Measurements from ENCODE around the gene FNDC5. TPM values are rescaled to one million over a fixed set of nuclear protein-coding genes. Genes with fewer than 3 reads are reported as not detected.

The FNDC5 gene
- total and polyA plus RNA-seq, 2 of the 13 experiments (the other 11 are each of a cell fraction or from before 2014, with no cell fraction given), result 1.4 to 3.1 TPM

DNA sequence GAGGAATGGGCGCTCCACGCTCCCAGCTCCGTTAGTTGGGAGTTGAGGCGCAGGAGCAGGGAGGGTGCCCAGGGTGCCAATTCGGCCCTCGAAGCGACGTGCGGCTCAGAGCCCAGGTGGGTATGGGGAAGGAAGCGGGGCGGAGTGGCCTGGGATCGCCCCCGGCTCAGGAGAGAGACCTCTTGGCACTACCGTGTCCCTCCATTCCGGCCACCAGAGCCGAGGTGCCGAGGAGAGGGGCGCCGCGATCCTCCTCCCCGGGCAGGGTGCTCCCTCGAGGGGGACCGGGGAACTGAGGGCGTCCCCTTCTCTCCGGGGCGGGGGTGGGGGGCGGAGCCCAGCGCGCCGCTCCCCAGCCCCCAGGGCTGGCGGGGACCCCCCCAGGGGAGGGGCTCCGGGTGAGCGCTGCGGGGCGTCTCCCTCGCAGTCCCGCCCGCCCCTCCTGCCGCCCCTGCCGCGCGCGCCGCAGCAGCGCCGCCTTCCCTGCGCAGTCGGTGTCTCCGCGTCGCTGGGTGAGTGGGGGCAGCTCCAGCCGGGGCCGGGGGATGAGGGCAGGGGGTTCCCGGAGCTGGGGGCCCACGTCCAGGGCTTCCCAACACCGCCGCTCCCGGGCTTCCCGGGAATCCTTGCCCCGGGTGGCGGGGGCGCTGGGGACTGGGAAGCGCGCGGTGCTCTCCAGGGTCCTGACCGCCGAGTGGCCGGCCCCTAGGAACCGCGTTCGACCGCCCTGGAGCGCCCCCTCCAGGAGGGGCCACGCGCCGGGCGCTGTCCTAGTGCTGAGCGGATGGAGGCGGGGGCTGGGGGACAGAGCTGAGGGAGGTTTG, 15.5 kb upstream of the FNDC5 start, which contains the start of gene HPCA (continued):
- peak; percentile 94; the same call in 1 of the 2 replicates for TF ChIP-seq ZBTB39 (CRISPR knock-in tag; IDR thresholded peaks at IDR 0.05)
- TF ChIP-seq MLXIP (CRISPR knock-in tag; IDR thresholded peaks at IDR 0.05; ENCODE audit: borderline replicate concordance), result peak; percentile 93
- peak; percentile 98 for TF ChIP-seq ZNF766 (CRISPR knock-in tag; IDR thresholded peaks at IDR 0.05; ENCODE audit: borderline replicate concordance)
- TF ChIP-seq ZNF510 (CRISPR knock-in tag; IDR thresholded peaks at IDR 0.05; ENCODE audit: low read depth), result peak; percentile 87; the same call in 1 of the 2 replicates
- TF ChIP-seq NAIF1 (CRISPR knock-in tag; IDR thresholded peaks at IDR 0.05; ENCODE audit: borderline replicate concordance), result peak; percentile 89; the same call in 1 of the 2 replicates
- no peak for TF ChIP-seq ZNF382 (CRISPR knock-in tag; IDR thresholded peaks at IDR 0.05; ENCODE audit: borderline replicate concordance)
- TF ChIP-seq EP300 (IDR thresholded peaks at IDR 0.05; ENCODE audit: low read depth in 2 of 2, low read length in 2 of 2), result no peak
- TF ChIP-seq EP300 (CRISPR knock-in tag; IDR thresholded peaks at IDR 0.05; ENCODE audit: borderline replicate concordance), result peak; percentile 58; the same call in 1 of the 2 replicates
- TF ChIP-seq ZFYVE20 (CRISPR knock-in tag; IDR thresholded peaks at IDR 0.05; ENCODE audit: borderline replicate concordance, low read depth), result peak; percentile 97
- no peak for TF ChIP-seq POLR2G (IDR thresholded peaks at IDR 0.05; ENCODE audit: low read depth, low read length)
- TF ChIP-seq SKI (IDR thresholded peaks at IDR 0.05; ENCODE audit: partially characterized antibody), result no peak
- TF ChIP-seq ZNF83 (CRISPR knock-in tag; IDR thresholded peaks at IDR 0.05; ENCODE audit: borderline replicate concordance), result peak; percentile 98
- TF ChIP-seq ERF (CRISPR knock-in tag; IDR thresholded peaks at IDR 0.05), result peak; percentile 99
- TF ChIP-seq BCL3 (CRISPR knock-in tag; IDR thresholded peaks at IDR 0.05), result peak; percentile 95
- TF ChIP-seq ZNF335 (CRISPR knock-in tag; IDR thresholded peaks at IDR 0.05), result peak; percentile 94
- peak; percentile 98 for TF ChIP-seq ZSCAN12 (CRISPR knock-in tag; IDR thresholded peaks at IDR 0.05)
- peak; percentile 78 for TF ChIP-seq HOXA3 (CRISPR knock-in tag; IDR thresholded peaks at IDR 0.05)
- TF ChIP-seq BHLHE40 (IDR thresholded peaks at IDR 0.05; ENCODE audit: low read length), result no peak
- peak; percentile 96 for TF ChIP-seq MXD4 (CRISPR knock-in tag; IDR thresholded peaks at IDR 0.05)
- TF ChIP-seq AGO1 (IDR thresholded peaks at IDR 0.05; ENCODE audit: low read depth, low read length, poor library complexity, severe bottlenecking), result no peak
- peak; percentile 81 for TF ChIP-seq SP4 (CRISPR knock-in tag; IDR thresholded peaks at IDR 0.05)
- peak; percentile 97; the same call in 1 of the 2 replicates for TF ChIP-seq FOXC1 (CRISPR knock-in tag; IDR thresholded peaks at IDR 0.05; ENCODE audit: borderline replicate concordance)
